SK-N-SH (cell line): ENCODE measurements around the gene SENP8.

Experiments
- ELF1 ChIP-seq: IDR thresholded peaks from 2 replicates; pipeline ENCODE4 v1.4.0; 2012
- EP300 ChIP-seq, 2 experiments: IDR thresholded peaks; 2 replicates each; pipeline versions ENCODE4 v1.4.0 to v1.6.1; 2012; ENCODE audit warnings: borderline replicate concordance in 1 of 2, low read depth in 1 of 2, low read length in 1 of 2
- FOXJ3 ChIP-seq: sonication (generic); formaldehyde crosslinking; IDR thresholded peaks from 2 replicates; pipeline ENCODE4 v1.5.1; 2020; ENCODE audit warnings: mild to moderate bottlenecking, missing genetic modification reagents
- GABPA ChIP-seq: IDR thresholded peaks from 2 replicates; pipeline ENCODE4 v1.4.0; 2012; ENCODE audit warnings: low read depth, mild to moderate bottlenecking
- MEF2A ChIP-seq: IDR thresholded peaks from 2 replicates; pipeline ENCODE4 v1.4.0; 2012; ENCODE audit warnings: low read depth, borderline replicate concordance
- MXI1 ChIP-seq: IDR thresholded peaks from 2 replicates; pipeline ENCODE4 v1.6.1; 2012; ENCODE audit warnings: mild to moderate bottlenecking, low read depth, low read length, improper control_type of control experiment
- POLR2AphosphoS5 ChIP-seq: IDR thresholded peaks from 2 replicates; pipeline ENCODE4 v1.6.1; 2012; ENCODE audit warnings: low read depth, low read length
- SIN3A ChIP-seq: IDR thresholded peaks from 2 replicates; pipeline ENCODE4 v1.6.1; 2012; ENCODE audit warnings: low read depth, mild to moderate bottlenecking, low read length, moderate library complexity, borderline replicate concordance
- TCF12 ChIP-seq: IDR thresholded peaks from 2 replicates; pipeline ENCODE4 v1.4.0; 2012
- YY1 ChIP-seq: IDR thresholded peaks from 2 replicates; pipeline ENCODE4 v1.4.0; 2012; ENCODE audit warnings: low read depth, mild to moderate bottlenecking
- TF ChIP-seq, protein P1 (sequence below): IDR thresholded peaks from 2 replicates; pipeline ENCODE4 v1.6.1; 2012; ENCODE audit warnings: mild to moderate bottlenecking, low read depth, low read length, moderate library complexity
- TF ChIP-seq, protein P2 (sequence below): fragments of 200-600 bp; sonication (generic); IDR thresholded peaks from 2 replicates; pipeline ENCODE4 v1.6.1; 2017; ENCODE audit warnings: antibody characterized with exemption, mild to moderate bottlenecking, moderate library complexity
- TF ChIP-seq, protein P3 (sequence below): fragments of 150-350 bp; IDR thresholded peaks from 2 replicates; pipeline ENCODE4 v1.6.1; 2016; ENCODE audit warnings: mild to moderate bottlenecking, low read depth, low read length

DNA sequence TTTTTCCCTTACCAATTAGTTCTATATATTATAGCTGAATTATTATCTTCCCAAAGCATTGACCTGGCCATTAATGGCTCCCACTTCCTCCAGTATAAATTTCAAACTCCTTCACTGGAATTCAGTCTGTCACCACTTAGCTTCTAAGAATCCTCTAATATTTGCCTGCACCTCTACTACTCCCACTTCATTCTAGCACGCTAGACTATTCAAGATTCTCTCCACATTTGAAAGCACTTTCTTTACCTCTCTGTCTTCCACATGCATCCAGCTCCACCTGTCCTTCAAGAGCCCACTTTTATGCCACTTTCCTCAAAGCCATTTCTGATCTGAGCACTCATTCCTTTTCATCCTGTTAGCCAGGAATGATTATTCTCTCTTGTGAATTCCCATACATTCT, 15.0 kb downstream of the SENP8 start:
- TF ChIP-seq EP300 (IDR thresholded peaks at IDR 0.05; ENCODE audit: borderline replicate concordance in 1 of 2, low read depth in 1 of 2, low read length in 1 of 2) = no peak
- TF ChIP-seq FOXJ3 (CRISPR knock-in tag) = no peak
- TF ChIP-seq, protein P1, sequence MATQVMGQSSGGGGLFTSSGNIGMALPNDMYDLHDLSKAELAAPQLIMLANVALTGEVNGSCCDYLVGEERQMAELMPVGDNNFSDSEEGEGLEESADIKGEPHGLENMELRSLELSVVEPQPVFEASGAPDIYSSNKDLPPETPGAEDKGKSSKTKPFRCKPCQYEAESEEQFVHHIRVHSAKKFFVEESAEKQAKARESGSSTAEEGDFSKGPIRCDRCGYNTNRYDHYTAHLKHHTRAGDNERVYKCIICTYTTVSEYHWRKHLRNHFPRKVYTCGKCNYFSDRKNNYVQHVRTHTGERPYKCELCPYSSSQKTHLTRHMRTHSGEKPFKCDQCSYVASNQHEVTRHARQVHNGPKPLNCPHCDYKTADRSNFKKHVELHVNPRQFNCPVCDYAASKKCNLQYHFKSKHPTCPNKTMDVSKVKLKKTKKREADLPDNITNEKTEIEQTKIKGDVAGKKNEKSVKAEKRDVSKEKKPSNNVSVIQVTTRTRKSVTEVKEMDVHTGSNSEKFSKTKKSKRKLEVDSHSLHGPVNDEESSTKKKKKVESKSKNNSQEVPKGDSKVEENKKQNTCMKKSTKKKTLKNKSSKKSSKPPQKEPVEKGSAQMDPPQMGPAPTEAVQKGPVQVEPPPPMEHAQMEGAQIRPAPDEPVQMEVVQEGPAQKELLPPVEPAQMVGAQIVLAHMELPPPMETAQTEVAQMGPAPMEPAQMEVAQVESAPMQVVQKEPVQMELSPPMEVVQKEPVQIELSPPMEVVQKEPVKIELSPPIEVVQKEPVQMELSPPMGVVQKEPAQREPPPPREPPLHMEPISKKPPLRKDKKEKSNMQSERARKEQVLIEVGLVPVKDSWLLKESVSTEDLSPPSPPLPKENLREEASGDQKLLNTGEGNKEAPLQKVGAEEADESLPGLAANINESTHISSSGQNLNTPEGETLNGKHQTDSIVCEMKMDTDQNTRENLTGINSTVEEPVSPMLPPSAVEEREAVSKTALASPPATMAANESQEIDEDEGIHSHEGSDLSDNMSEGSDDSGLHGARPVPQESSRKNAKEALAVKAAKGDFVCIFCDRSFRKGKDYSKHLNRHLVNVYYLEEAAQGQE = no peak
- TF ChIP-seq, protein P2, sequence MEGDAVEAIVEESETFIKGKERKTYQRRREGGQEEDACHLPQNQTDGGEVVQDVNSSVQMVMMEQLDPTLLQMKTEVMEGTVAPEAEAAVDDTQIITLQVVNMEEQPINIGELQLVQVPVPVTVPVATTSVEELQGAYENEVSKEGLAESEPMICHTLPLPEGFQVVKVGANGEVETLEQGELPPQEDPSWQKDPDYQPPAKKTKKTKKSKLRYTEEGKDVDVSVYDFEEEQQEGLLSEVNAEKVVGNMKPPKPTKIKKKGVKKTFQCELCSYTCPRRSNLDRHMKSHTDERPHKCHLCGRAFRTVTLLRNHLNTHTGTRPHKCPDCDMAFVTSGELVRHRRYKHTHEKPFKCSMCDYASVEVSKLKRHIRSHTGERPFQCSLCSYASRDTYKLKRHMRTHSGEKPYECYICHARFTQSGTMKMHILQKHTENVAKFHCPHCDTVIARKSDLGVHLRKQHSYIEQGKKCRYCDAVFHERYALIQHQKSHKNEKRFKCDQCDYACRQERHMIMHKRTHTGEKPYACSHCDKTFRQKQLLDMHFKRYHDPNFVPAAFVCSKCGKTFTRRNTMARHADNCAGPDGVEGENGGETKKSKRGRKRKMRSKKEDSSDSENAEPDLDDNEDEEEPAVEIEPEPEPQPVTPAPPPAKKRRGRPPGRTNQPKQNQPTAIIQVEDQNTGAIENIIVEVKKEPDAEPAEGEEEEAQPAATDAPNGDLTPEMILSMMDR = no peak
- TF ChIP-seq YY1 = no peak
- no peak for TF ChIP-seq MEF2A
- TF ChIP-seq GABPA = no peak
- TF ChIP-seq MXI1 = no peak
- TF ChIP-seq ELF1 = no peak
- TF ChIP-seq, protein P3, sequence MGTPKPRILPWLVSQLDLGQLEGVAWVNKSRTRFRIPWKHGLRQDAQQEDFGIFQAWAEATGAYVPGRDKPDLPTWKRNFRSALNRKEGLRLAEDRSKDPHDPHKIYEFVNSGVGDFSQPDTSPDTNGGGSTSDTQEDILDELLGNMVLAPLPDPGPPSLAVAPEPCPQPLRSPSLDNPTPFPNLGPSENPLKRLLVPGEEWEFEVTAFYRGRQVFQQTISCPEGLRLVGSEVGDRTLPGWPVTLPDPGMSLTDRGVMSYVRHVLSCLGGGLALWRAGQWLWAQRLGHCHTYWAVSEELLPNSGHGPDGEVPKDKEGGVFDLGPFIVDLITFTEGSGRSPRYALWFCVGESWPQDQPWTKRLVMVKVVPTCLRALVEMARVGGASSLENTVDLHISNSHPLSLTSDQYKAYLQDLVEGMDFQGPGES = no peak
- no peak for TF ChIP-seq POLR2AphosphoS5
- TF ChIP-seq TCF12 = no peak
- TF ChIP-seq SIN3A = no peak
